HepG2 (cell line): ENCODE measurements around the gene ABHD1.

ENCODE experiments used
- BHLHE40 ChIP-seq: IDR thresholded peaks from 2 replicates; pipeline ENCODE4 v1.6.1; 2011; ENCODE audit warnings: low read length, improper control_type of control experiment
- CCAR2 ChIP-seq: fragments of 200-400 bp; formaldehyde crosslinking; optimal IDR thresholded peaks from 2 replicates; pipeline ENCODE3; 2018; ENCODE audit warnings: low read depth, mild to moderate bottlenecking, low read length, moderate library complexity
- IRF2 ChIP-seq: IDR thresholded peaks from 2 replicates; pipeline ENCODE4 v1.6.1; 2018; ENCODE audit warnings: missing genetic modification reagents, missing compliant biosample characterization
- JUNB ChIP-seq: sonication (generic); formaldehyde crosslinking; IDR thresholded peaks from 2 replicates; pipeline ENCODE4 v1.8.0; 2022; ENCODE audit warnings: missing genetic modification reagents, mild to moderate bottlenecking, borderline replicate concordance
- MYC ChIP-seq: sonication (generic); formaldehyde crosslinking; IDR thresholded peaks from 2 replicates; pipeline ENCODE4 v1.9.0; 2021; ENCODE audit warnings: missing genetic modification reagents, borderline replicate concordance
- NR2F2 ChIP-seq: IDR thresholded peaks from 2 replicates; pipeline ENCODE4 v1.6.1; 2012; ENCODE audit warnings: low read depth, inconsistent platforms, borderline replicate concordance
- PCBP1 ChIP-seq: fragments of 200-400 bp; formaldehyde crosslinking; IDR thresholded peaks from 2 replicates; pipeline ENCODE4 v1.6.1; 2017; ENCODE audit warnings: mild to moderate bottlenecking, low read depth, low read length, borderline replicate concordance
- SMAD9 ChIP-seq: sonication (generic); formaldehyde crosslinking; IDR thresholded peaks from 2 replicates; pipeline ENCODE4 v1.5.1; 2020; ENCODE audit warnings: mild to moderate bottlenecking, missing genetic modification reagents
- ZBTB20 ChIP-seq: sonication (generic); formaldehyde crosslinking; IDR thresholded peaks from 2 replicates; pipeline ENCODE4 v1.8.1; 2023; ENCODE audit warnings: missing genetic modification reagents, low read depth, mild to moderate bottlenecking, borderline replicate concordance
- TF ChIP-seq, protein P1 (sequence below): sonication (generic); formaldehyde crosslinking; IDR thresholded peaks from 2 replicates; pipeline ENCODE4 v1.5.1; 2020; ENCODE audit warnings: missing genetic modification reagents, mild to moderate bottlenecking, borderline replicate concordance
- TF ChIP-seq, protein P2 (sequence below): sonication (generic); formaldehyde crosslinking; IDR thresholded peaks from 2 replicates; pipeline ENCODE4 v1.5.0; 2020; ENCODE audit warnings: mild to moderate bottlenecking, missing genetic modification reagents, moderate library complexity

- TF ChIP-seq SMAD9 (CRISPR knock-in tag) (no peak), CCAR2 (no peak), MYC (no peak), IRF2 (CRISPR knock-in tag) (no peak), ZBTB20 (CRISPR knock-in tag) (no peak), NR2F2 (no peak), JUNB (CRISPR knock-in tag) (no peak), BHLHE40 (no peak), PCBP1 (no peak)
- TF ChIP-seq, protein P1, sequence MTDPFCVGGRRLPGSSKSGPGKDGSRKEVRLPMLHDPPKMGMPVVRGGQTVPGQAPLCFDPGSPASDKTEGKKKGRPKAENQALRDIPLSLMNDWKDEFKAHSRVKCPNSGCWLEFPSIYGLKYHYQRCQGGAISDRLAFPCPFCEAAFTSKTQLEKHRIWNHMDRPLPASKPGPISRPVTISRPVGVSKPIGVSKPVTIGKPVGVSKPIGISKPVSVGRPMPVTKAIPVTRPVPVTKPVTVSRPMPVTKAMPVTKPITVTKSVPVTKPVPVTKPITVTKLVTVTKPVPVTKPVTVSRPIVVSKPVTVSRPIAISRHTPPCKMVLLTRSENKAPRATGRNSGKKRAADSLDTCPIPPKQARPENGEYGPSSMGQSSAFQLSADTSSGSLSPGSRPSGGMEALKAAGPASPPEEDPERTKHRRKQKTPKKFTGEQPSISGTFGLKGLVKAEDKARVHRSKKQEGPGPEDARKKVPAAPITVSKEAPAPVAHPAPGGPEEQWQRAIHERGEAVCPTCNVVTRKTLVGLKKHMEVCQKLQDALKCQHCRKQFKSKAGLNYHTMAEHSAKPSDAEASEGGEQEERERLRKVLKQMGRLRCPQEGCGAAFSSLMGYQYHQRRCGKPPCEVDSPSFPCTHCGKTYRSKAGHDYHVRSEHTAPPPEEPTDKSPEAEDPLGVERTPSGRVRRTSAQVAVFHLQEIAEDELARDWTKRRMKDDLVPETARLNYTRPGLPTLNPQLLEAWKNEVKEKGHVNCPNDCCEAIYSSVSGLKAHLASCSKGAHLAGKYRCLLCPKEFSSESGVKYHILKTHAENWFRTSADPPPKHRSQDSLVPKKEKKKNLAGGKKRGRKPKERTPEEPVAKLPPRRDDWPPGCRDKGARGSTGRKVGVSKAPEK (CRISPR knock-in tag) = no peak
- TF ChIP-seq, protein P2, sequence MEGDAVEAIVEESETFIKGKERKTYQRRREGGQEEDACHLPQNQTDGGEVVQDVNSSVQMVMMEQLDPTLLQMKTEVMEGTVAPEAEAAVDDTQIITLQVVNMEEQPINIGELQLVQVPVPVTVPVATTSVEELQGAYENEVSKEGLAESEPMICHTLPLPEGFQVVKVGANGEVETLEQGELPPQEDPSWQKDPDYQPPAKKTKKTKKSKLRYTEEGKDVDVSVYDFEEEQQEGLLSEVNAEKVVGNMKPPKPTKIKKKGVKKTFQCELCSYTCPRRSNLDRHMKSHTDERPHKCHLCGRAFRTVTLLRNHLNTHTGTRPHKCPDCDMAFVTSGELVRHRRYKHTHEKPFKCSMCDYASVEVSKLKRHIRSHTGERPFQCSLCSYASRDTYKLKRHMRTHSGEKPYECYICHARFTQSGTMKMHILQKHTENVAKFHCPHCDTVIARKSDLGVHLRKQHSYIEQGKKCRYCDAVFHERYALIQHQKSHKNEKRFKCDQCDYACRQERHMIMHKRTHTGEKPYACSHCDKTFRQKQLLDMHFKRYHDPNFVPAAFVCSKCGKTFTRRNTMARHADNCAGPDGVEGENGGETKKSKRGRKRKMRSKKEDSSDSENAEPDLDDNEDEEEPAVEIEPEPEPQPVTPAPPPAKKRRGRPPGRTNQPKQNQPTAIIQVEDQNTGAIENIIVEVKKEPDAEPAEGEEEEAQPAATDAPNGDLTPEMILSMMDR (CRISPR knock-in tag) = no peak
Observed at GRCh38 chr2:27077231-27077630, 46.4 kb upstream of the ABHD1 start.
